HG03469 (cell line): Measurements from ENCODE around the gene CCSER1.
"Not testable (repeated sequence)": the region's sequence is repeated elsewhere in the genome, so short reads cannot be mapped to it uniquely, and the experiment has no call there.

Experiments
- ATAC-seq: cut with Tn5 transposase; IDR thresholded peaks from one replicate; pipeline ENCODE4 v1.9.1; 2021; ENCODE audit warnings: mild to moderate bottlenecking, moderate library complexity, moderate number of reproducible peaks; ENCODE audit not compliant: unreplicated experiment

CCSER1 gene

DNA sequence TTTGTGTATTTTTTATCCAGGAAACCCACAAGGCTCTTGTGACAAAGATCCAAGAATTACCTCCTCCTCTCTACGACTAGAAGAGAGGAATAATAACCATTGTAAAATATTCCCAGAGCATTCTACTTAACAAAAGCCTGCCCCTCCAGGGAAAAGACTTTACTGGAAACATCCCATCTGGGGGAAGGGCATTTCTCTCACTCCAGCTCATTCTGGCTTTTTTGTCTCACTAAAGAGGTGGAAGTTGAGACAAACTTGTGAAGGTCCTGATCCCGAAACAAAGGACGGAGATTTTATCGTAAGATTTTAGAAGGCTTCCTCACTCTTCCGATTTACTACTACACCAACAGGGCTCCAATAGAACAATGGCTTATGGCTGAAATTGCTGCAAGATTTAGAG, 1484.6 kb downstream of the CCSER1 start:
- no peak for ATAC-seq

DNA sequence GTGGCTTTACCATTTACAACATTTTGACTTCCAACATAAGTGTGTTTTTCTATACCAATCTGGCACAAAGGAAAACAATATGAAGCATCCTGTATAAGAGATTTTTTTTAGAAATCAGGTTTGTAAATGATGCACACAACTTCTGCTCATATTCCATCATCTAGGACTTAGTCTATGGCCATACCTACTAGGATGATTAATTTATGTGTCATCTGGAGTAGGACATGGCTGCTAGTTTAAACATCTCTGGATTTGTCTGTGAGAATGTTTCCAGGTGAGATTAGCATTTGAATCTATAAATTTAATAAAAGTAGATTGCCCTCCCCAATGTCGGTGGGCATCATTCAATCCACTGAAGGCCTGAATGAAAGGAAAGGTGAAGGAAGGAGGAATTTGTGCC, 1493.8 kb downstream of the CCSER1 start:
- no peak for ATAC-seq

DNA sequence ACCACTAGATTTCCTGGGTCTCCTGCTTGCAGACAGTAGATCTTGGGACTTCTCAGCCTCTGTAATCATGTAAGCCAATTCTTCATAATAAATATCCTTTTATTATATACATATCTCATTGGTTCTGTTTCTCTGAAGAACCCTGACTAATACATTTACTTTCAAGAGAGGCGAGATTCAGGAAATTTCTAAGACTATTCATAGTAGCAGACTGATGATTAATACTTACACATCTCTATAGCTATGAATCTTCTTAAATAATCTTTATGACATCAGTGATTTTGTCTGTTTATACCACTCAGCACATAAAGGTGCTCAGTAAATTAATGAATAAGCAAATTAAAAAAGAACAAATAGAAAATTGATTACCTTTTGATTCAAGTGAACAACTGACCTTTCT, 1494.3 kb downstream of the CCSER1 start:
- ATAC-seq: no peak

DNA sequence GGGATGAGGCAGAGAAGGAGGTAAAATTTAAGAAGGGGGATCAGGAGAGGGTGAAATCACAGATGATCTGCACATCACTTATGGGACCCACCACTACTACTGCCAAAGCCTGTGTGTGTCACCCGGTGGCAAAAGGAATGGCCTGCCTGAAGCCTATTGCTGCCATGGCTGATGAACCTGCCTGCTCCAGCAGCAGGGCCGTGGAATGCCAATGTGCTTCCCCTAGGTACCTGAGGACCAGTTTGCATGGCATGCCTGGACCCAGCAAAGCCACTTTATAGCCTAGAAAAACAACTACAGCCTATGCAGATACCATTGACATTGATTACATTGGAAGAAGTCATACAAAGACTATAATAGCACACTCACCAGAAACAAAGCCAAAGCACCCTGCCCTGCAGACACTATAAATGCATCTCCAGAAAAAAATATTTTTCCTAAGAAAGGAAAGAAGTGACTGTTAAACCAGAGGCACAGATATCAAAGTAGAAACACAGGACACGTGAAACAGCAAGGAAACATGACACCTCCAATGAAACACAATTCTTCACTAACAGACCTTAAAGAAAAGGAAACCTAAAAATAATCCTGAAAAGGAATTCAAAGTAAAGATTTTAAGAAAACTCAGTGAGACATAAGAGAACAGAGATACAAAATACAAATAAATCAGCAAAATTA, 1495.9 kb downstream of the CCSER1 start:
- ATAC-seq: no peak

DNA sequence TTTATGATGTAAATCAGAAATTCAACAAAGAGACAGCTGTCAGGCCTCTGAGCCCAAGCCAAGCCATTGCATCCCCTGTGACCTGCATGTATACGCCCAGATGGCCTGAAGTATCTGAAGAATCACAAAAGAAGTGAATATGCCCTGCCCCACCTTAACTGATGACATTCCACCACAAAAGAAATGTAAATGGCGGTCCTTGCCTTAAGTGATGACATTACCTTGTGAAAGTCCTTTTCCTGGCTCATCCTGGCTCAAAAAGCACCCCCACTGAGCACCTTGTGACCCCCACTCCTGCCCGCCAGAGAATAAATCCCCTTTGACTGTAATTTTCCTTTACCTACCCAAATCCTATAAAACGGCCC, 1496.4 kb downstream of the CCSER1 start:
- not testable (repeated sequence) for ATAC-seq

DNA sequence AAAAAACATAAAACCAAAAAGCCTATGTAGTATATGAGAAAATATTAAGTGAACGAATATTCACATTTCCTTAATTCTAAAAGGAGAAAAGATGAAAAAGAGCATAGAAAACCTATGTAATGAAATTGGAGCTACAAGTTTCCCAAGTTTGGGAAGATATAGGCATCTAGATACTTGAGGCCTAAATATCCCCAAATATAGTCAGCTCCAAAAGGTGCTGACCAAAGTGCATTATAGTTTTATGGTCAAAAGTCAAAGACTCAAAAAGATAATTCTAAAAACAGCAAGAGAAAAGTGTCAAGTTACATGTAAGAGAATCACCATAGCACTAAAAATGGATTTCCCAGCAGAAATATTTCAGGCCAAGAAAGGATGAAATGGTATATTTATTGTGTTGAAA, 1502.9 kb downstream of the CCSER1 start:
- no peak for ATAC-seq

DNA sequence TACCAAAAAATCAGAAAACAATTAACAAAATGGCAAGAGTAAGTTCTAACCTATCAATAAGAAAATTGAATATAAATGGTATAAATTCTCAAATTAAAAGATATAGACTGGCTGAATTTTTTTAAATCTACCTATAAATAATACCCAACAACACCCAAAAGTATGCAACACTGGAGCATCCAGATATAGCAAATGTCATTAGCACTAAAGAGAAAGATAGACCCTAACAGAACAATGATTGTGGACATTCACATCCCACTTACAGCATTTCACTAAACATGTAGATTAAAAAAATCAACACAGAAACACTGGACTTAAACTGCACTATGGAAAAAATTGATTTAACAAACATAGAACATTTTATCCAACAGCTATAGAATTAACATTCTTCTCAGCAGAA, 1503.6 kb downstream of the CCSER1 start:
- ATAC-seq: no peak

DNA sequence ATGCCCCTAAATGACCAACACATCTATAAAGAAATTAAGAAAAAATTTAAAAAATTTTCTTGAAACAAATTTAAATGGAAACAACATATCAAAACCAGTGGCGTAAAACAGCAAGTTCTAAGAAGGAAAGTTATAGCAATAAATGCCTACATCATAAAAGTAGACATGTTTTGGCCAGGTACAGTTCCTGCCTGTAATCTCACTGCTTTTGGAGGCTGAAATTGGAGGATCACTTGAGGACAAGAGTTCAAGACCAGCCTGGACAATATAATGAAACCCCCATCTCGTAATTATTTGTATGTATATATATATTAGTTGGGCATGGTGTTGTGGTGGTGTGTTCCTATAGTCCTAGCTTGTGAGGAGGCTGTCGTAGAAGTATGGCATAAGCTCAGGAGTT, 1504.1 kb downstream of the CCSER1 start:
- ATAC-seq: no peak

DNA sequence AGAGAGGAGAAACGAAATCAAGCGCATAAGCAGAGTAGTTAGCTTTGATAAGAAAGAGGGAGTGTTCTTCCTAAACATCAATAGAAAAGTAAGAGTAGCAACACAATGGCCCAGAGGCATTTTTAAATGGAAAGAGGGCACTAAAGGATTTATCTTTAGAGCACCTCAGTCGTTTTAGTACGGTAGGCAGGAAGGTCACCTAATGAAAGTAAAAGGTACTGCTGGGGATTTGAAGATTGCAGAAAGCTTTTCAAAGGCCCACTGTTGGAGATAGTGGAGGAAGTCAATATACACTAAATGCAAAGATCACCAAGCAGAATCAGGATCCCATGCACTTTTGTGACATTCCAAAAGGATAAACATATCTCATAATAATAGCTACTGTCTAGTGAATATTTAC, 1508.9 kb downstream of the CCSER1 start:
- no peak for ATAC-seq
